K562 (cell line): ENCODE measurements around the gene ZNF474. TPM values are rescaled to one million over a fixed set of nuclear protein-coding genes. Genes with fewer than 3 reads are reported as not detected.

Experiments used
- ARID1B ChIP-seq: fragments of 450-650 bp; IDR thresholded peaks from 2 replicates; pipeline ENCODE4 v1.6.1; 2016; ENCODE audit warnings: antibody characterized with exemption, mild to moderate bottlenecking, inconsistent platforms
- COPS2 ChIP-seq: fragments of 450-650 bp; conservative IDR thresholded peaks from 2 replicates; pipeline ENCODE4 v1.6.1; 2016; ENCODE audit warnings: mild to moderate bottlenecking, moderate library complexity
- EP300 ChIP-seq: IDR thresholded peaks from 2 replicates; pipeline ENCODE4 v1.6.1; 2012; ENCODE audit warnings: low read length, improper control_type of control experiment
- FOXJ2 ChIP-seq: fragments of 200-800 bp; sonication (Bioruptor generic); IDR thresholded peaks from 2 replicates; pipeline ENCODE4 v1.6.1; 2016; ENCODE audit warnings: missing genetic modification characterization, missing compliant biosample characterization
- POLR3A ChIP-seq: IDR thresholded peaks from 2 replicates; pipeline ENCODE4 v1.6.1; 2011; ENCODE audit warnings: borderline replicate concordance, mild to moderate bottlenecking, moderate library complexity; ENCODE audit not compliant: insufficient read length, insufficient read depth; ENCODE audit errors: extremely low read depth
- PRPF4 ChIP-seq: fragments of 200-400 bp; formaldehyde crosslinking; IDR thresholded peaks from one replicate; pipeline ENCODE4 v1.6.1; 2017; ENCODE audit warnings: low read length, low read depth, mild to moderate bottlenecking; ENCODE audit not compliant: insufficient read depth, poor library complexity, severe bottlenecking
- ZBTB33 ChIP-seq: sonication (generic); formaldehyde crosslinking; IDR thresholded peaks from 2 replicates; pipeline ENCODE4 v1.8.1; 2023; ENCODE audit warnings: mild to moderate bottlenecking, missing genetic modification reagents
- polyA plus RNA-seq, 8 experiments: library from polyadenylated mRNA; depleted of rRNA in 4 of 8; stranded (reverse) in 5 of 8; unstranded in 3 of 8; fragments of >200 nt; fragmentation: Nextera tagmentation in 2 of 8; fragmentation: Illumina TruSeq in 1 of 8; extraction: Ambion mirVana in 2 of 8; extraction: Trizol in 1 of 8; gene quantifications; 2 replicates each; pipeline versions ENCODE4 v1.2.1 to v1.2.3, GENCODE V29; 2011 to 2014; ENCODE audit warnings: inconsistent platforms in 1 of 8, missing spikeins in 1 of 8
- total RNA-seq, 7 experiments: library from RNA; depleted of rRNA in 6 of 7; stranded (reverse); fragments of >200 nt in 6 of 7; fragmentation: Illumina TruSeq in 2 of 7; extraction: Trizol in 2 of 7; gene quantifications; 2 replicates each; pipeline versions ENCODE4 v1.2.1 to v1.2.3, GENCODE V29; 2011 to 2021; ENCODE audit warnings: low replicate concordance in 1 of 7
- TF ChIP-seq, protein P1 (sequence below): fragments of 450-650 bp; IDR thresholded peaks from 2 replicates; pipeline ENCODE4 v1.6.1; 2016; ENCODE audit warnings: mild to moderate bottlenecking, moderate library complexity
- TF ChIP-seq, protein P2 (sequence below): fragments of 450-650 bp; IDR thresholded peaks from one replicate; pipeline ENCODE4 v1.6.1; 2018; ENCODE audit warnings: mild to moderate bottlenecking, moderate library complexity; ENCODE audit not compliant: partially characterized antibody

ZNF474 gene
- total and polyA plus RNA-seq, 9 of the 15 experiments (the other 6 are each of a cell fraction or from before 2014, with no cell fraction given): 0.16 to 0.62 (median 0.39) TPM

DNA sequence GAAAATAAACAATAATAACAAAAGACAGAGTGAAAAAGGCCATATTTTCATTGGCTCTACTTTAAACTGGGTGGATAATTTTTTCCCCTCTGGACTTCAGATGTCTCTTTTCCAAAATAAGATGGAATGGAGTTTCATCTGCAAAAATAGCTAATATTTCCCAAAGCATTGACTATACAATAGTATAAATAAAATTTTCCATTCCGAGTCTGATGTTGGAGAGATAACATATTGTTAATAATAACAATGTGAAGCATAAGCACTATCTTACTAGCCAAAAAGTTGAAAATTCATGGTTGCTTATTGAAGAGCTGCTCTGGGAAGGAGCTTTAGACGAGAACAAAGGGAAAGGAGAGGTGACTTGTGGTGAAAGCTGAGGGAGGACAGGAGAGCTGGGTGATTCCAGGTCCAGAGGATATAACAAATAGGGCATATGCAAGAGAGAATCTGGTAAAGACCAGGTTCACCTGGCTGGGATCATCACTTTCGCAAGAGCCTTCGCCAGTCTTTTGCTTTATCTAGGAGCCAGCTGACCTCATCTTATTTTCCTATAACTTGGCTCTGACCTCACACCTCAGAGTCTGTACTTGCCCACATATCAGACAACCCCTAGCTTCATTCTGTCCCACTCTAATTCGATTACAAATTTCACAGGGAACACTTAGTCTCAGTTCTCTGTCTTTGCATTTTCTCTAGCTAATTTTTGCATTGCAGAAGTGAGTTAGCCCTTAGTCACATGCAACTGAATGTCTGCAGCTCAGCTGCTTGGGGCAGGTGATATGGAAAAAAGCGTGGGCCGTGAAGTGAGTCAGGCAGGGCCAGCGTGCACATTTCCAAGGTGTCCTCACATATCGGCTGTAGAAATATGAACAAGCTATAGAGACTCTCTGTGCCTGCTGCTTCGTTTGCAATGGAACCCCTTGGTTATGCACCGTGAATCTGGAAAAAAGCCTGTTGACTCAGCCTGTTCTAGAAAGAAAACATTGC, 7.6 kb upstream of the ZNF474 start (continued):
- TF ChIP-seq, protein P1, sequence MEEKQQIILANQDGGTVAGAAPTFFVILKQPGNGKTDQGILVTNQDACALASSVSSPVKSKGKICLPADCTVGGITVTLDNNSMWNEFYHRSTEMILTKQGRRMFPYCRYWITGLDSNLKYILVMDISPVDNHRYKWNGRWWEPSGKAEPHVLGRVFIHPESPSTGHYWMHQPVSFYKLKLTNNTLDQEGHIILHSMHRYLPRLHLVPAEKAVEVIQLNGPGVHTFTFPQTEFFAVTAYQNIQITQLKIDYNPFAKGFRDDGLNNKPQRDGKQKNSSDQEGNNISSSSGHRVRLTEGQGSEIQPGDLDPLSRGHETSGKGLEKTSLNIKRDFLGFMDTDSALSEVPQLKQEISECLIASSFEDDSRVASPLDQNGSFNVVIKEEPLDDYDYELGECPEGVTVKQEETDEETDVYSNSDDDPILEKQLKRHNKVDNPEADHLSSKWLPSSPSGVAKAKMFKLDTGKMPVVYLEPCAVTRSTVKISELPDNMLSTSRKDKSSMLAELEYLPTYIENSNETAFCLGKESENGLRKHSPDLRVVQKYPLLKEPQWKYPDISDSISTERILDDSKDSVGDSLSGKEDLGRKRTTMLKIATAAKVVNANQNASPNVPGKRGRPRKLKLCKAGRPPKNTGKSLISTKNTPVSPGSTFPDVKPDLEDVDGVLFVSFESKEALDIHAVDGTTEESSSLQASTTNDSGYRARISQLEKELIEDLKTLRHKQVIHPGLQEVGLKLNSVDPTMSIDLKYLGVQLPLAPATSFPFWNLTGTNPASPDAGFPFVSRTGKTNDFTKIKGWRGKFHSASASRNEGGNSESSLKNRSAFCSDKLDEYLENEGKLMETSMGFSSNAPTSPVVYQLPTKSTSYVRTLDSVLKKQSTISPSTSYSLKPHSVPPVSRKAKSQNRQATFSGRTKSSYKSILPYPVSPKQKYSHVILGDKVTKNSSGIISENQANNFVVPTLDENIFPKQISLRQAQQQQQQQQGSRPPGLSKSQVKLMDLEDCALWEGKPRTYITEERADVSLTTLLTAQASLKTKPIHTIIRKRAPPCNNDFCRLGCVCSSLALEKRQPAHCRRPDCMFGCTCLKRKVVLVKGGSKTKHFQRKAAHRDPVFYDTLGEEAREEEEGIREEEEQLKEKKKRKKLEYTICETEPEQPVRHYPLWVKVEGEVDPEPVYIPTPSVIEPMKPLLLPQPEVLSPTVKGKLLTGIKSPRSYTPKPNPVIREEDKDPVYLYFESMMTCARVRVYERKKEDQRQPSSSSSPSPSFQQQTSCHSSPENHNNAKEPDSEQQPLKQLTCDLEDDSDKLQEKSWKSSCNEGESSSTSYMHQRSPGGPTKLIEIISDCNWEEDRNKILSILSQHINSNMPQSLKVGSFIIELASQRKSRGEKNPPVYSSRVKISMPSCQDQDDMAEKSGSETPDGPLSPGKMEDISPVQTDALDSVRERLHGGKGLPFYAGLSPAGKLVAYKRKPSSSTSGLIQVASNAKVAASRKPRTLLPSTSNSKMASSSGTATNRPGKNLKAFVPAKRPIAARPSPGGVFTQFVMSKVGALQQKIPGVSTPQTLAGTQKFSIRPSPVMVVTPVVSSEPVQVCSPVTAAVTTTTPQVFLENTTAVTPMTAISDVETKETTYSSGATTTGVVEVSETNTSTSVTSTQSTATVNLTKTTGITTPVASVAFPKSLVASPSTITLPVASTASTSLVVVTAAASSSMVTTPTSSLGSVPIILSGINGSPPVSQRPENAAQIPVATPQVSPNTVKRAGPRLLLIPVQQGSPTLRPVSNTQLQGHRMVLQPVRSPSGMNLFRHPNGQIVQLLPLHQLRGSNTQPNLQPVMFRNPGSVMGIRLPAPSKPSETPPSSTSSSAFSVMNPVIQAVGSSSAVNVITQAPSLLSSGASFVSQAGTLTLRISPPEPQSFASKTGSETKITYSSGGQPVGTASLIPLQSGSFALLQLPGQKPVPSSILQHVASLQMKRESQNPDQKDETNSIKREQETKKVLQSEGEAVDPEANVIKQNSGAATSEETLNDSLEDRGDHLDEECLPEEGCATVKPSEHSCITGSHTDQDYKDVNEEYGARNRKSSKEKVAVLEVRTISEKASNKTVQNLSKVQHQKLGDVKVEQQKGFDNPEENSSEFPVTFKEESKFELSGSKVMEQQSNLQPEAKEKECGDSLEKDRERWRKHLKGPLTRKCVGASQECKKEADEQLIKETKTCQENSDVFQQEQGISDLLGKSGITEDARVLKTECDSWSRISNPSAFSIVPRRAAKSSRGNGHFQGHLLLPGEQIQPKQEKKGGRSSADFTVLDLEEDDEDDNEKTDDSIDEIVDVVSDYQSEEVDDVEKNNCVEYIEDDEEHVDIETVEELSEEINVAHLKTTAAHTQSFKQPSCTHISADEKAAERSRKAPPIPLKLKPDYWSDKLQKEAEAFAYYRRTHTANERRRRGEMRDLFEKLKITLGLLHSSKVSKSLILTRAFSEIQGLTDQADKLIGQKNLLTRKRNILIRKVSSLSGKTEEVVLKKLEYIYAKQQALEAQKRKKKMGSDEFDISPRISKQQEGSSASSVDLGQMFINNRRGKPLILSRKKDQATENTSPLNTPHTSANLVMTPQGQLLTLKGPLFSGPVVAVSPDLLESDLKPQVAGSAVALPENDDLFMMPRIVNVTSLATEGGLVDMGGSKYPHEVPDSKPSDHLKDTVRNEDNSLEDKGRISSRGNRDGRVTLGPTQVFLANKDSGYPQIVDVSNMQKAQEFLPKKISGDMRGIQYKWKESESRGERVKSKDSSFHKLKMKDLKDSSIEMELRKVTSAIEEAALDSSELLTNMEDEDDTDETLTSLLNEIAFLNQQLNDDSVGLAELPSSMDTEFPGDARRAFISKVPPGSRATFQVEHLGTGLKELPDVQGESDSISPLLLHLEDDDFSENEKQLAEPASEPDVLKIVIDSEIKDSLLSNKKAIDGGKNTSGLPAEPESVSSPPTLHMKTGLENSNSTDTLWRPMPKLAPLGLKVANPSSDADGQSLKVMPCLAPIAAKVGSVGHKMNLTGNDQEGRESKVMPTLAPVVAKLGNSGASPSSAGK: peak; percentile 54
- TF ChIP-seq ZBTB33: no peak
- no peak for TF ChIP-seq PRPF4
- TF ChIP-seq, protein P2, sequence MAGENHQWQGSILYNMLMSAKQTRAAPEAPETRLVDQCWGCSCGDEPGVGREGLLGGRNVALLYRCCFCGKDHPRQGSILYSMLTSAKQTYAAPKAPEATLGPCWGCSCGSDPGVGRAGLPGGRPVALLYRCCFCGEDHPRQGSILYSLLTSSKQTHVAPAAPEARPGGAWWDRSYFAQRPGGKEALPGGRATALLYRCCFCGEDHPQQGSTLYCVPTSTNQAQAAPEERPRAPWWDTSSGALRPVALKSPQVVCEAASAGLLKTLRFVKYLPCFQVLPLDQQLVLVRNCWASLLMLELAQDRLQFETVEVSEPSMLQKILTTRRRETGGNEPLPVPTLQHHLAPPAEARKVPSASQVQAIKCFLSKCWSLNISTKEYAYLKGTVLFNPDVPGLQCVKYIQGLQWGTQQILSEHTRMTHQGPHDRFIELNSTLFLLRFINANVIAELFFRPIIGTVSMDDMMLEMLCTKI: no peak
- TF ChIP-seq POLR3A: no peak
- TF ChIP-seq EP300: peak; percentile 61; the same call in 1 of the 2 replicates
- no peak for TF ChIP-seq COPS2
- TF ChIP-seq ARID1B: peak; percentile 72
- TF ChIP-seq FOXJ2 (tag): no peak
